ENCODE data around the gene FIGLA. TPM values are rescaled to one million over a fixed set of nuclear protein-coding genes. Genes with fewer than 3 reads are reported as not detected.

Gene FIGLA, protein sequence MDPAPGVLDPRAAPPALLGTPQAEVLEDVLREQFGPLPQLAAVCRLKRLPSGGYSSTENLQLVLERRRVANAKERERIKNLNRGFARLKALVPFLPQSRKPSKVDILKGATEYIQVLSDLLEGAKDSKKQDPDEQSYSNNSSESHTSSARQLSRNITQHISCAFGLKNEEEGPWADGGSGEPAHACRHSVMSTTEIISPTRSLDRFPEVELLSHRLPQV
- not detected for polyA plus RNA-seq (ENCODE audit: insufficient read length in 3 of 3)
- long read RNA-seq, donor 1: 0 reads
- long read RNA-seq, donor 2: 0 reads
- long read RNA-seq, donor 3: 0 reads
- long read RNA-seq, donor 4: 0 reads
- long read RNA-seq, donor 5: 0 reads
- long read RNA-seq, donor 6: 0 reads
- long read RNA-seq, donor 7: 0 reads
- long read RNA-seq, donor 8: 0 reads
- long read RNA-seq, donor 9: 0 reads
- long read RNA-seq, donor 10: 0 reads
- long read RNA-seq, donor 11: 0 reads
- long read RNA-seq, donor 12: 0 reads
- long read RNA-seq, donor 13: 0 reads
- long read RNA-seq, donor 14: 0 reads
- long read RNA-seq, donor 15: 0 reads
- long read RNA-seq, donor 16: 0 reads

DNA sequence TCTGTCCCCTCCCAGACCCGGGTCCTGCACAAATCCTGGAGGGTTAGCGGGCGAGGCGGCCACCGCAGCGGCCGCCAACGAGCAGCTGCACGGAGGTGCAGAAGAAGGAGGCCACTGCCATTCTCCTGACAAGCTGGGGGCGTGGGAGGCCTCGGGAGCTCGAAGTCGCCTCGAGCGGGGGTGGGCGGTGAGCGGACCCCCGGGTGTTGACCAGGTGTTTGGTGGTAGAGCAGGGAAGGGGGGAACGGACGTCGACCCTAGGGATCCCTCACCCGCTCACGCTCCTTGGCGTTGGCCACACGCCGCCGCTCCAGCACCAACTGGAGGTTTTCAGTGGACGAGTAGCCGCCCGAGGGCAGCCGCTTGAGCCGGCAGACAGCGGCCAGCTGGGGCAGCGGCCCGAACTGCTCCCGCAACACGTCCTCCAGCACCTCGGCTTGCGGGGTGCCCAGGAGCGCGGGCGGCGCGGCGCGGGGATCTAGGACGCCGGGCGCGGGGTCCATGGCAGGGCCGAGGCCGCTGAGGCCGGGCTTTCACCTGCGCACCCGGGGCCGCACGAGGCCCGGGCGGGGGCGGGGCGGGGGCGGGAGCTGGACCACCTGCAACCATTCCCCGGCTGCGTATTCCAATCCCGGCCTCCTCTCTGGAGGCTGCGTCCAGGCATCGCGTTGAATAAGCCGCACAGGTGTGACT is at the start of gene FIGLA:
FIGLA (minus strand) TSS at position 508 of the 693 bp plus-strand sequence; CDS start at position 503, 5 bp downstream.
- DNase-seq (ENCODE audit: extremely low read depth in 1 of 11, low read depth in 9 of 11, low spot score in 4 of 11): no peak

DNA sequence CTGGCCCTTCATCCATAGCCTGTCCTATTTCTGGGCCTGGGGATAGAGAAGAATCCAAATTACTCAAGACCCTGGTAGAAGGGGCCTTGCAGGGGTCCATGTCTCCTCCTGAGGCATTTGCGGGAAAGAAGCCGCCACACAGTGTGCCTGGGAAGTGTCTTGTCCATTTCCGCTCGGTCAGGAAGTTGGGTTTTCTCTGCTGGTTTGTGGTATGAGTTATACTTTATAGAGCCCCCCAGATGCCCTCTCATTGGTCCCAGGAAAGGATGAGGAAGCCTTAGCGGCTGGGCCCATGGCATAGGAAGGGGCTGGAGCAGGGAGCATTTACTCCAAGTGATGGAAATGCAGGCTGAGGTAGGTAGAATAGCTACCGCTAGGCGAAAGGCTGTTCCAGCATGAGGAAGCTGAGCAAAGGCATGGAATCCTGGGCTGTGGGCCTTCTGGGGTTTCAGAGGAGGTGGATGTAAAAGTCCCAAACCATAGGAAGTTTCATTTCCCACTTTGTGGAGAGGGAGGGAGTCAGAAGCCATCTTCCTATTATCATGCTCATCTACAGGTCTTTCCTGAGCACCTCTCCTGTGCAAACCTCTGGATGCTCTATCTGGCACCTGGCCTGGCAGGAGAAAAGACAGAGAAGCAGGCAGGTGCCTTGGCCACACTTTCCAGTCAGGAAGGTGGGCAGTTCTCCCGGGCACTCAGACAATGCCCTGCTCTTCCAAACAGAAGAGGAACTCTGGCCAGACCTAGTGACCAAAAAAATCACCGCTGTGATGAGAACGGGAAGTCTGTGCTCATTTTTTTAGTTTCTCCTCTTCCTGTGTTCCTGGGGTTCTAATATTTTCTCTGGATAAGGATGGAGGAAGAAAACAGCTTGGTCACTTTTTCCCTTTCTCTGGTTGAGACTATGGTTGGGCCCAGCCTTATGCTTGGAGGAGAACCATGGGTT is 47.8 kb upstream of the FIGLA start:
- no peak for DNase-seq (ENCODE audit: extremely low read depth in 1 of 11, low read depth in 9 of 11, low spot score in 4 of 11)

DNA sequence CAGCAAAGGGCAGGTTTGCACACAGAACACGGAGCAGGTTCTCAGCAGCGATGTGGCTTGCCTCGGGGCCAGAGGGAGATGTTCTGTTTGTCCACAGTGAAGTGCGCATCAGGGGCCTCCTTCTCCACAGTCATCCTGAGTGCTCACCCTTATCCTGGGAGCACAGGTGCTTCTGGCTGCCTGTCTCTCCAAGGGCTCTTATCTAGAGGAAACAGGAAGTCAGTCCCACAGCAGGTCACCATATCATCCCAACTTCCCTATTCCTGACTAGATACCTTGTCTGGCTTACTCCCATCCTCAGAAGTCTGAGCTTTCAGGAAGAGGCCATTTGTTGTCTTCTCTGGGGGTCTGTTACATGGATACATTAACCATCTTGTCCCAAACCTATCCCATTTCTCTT is 45.2 kb upstream of the FIGLA start, which contains the start of gene CD207:
CD207 (minus strand) TSS at position 174 of the 400 bp plus-strand sequence; CDS start at position 134, 40 bp downstream.
- no peak for DNase-seq (ENCODE audit: extremely low read depth in 1 of 11, low read depth in 9 of 11, low spot score in 4 of 11)

DNA sequence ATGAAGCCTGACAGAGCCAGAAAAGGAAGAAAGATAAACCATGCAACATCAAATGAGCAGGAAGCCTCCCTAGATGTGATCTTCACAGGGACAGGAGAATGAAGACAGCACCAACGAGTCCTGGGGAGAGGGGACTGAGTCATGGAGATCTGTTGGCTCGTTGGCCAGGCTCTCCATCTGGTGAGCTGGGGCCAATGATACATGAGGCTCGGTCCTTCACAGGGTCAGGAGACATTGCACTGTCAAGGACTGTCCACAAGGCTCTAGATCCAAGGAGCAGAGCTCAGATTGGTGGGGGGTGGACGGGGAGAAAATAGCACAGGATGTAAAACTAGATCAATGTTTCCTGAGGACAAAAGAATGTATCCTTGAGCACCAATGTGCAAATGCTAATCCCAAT is 44.4 kb upstream of the FIGLA start:
- DNase-seq (ENCODE audit: extremely low read depth in 1 of 11, low read depth in 9 of 11, low spot score in 4 of 11): no peak

DNA sequence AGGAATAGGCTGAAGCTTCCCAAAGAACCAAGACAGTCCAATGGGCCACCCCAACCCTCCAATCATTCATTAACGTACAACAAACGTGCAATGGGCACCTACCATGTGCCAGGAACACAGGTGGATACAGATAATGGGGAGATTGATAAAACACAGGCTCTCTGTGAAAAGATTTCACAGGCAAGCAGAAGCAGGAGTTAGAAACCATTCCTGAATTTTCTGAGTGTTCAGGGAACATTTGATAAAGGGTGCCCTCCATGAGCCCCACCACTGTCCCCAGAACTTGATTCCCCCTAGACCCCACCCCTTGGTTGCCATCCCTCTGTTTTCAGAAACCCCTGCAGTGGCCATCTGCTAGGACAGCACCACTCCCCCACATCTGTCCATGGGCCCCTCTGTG is 43.7 kb upstream of the FIGLA start:
- DNase-seq (ENCODE audit: extremely low read depth in 1 of 11, low read depth in 9 of 11, low spot score in 4 of 11): no peak

DNA sequence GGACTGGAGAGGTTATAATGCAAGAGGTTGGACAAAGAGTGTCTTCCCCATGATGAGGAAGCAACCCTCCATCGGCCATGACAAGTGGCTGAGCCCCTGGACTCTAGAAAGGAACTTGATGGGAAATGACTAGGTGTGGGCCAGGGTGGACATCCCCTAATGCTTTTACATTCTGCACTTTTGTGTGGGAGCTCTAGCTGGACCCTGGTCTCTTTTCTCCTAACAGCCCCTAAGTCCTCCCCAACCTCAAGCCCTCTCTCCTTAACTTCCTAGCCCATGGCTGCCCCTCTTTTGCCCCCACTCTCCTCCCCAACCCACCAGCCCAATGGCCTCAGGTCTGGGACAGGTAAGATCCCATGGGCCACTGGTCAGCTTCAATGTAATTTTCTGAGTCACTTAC is 42.8 kb upstream of the FIGLA start:
- DNase-seq (ENCODE audit: extremely low read depth in 1 of 11, low read depth in 9 of 11, low spot score in 4 of 11): no peak

DNA sequence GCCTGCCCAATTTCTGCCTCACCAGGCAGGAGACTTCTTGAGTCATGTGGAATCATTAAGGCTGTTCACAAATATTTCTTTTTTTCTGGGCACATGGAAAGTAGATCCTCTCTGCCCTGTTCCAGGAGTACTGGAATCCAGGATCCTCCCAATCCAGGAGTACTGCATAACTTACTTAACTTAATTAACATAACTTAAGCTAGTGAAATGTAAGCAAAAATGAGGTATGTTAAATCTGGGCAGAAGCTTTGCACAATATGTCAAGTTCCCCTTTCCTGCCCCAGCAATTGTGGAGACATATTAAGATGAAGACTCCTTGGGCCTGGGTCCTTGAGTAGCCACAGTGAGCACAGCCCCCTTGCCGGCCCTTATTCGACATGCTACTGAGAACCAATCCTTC is 41.9 kb upstream of the FIGLA start:
- no peak for DNase-seq (ENCODE audit: extremely low read depth in 1 of 11, low read depth in 9 of 11, low spot score in 4 of 11)

DNA sequence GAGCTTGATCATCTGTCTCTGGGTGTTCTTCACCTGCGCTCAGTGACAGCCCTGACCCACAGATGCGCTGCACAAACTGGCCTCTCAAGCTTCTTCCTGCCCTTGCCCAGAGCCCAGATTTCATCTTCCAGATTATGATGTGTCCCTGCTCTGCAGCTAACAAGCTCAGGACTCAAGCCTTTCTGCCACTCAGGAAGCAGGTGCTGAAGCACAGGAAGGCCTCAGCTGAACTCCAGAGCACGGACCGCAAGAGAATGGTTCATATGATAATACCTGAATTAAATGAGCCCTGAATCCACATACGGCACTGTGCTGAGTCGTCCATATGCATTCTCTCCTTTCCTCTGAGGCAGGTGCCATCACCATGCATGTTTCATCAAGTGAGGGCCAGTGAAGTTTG is 41.4 kb upstream of the FIGLA start:
- DNase-seq (ENCODE audit: extremely low read depth in 1 of 11, low read depth in 9 of 11, low spot score in 4 of 11): no peak

DNA sequence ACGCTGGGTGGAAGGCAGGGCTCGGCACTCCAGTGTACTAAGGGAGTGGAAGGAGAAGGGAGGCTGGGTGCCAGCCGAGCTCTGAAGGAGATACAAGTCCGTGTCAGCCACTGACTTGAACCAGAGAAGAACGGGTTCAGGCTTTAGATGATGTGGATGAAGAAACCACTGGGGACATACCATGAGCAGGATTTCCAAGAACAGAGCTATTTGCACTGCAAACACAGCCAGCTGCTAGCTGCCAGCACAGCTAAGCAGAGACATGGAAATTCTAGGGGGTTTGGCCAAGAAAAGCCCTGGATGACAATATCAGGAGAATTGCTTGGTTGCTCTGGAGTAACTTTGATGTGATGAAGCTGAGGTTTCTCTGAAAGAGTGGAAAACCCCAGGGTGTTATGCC is 39.9 kb upstream of the FIGLA start:
- DNase-seq (ENCODE audit: extremely low read depth in 1 of 11, low read depth in 9 of 11, low spot score in 4 of 11): no peak

DNA sequence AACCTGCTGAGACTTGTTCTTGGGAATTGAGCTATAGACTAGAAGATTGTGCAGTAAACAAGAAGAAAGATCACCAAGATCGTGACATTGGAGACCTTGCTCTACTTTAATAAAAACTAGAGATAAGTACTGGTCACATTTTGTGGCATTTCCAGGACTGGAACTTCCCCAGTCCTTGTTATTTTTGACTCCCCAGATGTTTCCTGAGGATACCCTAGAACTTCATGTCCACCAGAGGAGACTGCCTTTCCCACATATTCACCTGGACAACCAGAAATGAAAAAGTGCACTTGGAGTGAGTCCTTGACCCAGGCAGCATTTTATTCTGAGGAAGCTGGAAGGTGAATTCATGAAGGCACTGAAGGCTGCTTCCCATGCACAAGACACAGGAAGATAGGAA is 39.5 kb upstream of the FIGLA start:
- DNase-seq (ENCODE audit: extremely low read depth in 1 of 11, low read depth in 9 of 11, low spot score in 4 of 11): no peak

DNA sequence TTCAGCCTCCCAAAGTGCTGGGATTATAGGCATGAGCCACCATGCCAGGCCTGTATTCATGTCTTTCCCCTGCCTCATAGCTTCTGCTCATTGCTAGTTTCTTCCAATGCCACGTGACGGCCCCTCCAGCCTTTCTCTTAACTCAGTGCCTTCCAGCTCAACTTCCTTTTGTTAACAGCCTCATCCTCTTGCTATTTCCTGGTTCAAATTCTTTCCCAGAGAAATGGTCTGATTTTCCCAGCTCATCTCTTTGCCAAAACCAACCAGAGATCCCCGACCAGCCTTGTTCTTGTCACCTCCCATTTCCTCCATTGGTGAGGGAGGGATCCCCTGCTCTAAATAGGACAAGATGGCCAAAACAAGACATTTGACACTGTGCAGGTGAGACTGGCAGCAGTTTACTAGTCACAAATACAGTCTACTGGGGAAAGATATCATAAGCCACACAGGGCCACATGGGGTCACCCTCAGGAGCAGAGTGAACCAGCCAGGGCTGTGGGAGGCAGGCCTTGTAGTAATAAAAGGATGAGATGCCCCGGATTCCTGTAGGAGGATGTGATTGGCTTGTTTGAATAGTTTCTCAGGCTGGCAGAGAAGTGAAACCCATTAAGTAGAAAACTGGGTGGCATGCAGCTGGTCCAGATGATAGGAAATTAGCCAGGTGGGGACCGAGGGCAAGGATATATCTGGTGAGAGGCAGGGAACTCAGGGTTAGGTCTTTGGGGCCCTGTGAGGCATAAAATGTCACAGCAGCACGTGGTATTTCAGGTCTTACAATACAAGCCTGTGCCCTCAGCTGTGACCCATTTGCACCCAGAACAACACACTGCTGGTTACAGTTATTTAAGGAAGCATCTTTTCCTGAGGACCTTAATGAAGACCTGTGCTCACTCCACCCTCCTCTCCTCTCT is 38.7 kb upstream of the FIGLA start:
- no peak for DNase-seq (ENCODE audit: extremely low read depth in 1 of 11, low read depth in 9 of 11, low spot score in 4 of 11)

DNA sequence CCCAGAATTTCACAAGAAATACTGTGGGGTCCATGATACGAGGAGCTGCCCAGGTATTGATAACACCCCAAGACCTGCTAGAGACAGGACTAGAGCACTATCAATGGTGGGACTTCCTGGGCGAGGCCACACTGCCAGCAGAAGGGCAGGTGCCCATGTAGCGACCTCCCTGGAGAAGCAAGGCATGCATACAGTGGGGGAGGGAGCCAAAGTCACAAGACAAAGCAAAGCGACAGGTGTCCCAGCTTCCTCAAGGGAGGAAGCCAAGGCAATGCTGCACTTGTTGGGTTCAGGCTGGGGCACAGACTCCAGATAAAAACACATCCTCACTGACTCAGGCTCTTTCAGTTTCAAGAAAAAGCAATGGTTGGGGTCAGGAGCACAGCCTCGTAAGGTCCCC is 37.7 kb upstream of the FIGLA start:
- DNase-seq (ENCODE audit: extremely low read depth in 1 of 11, low read depth in 9 of 11, low spot score in 4 of 11): no peak

DNA sequence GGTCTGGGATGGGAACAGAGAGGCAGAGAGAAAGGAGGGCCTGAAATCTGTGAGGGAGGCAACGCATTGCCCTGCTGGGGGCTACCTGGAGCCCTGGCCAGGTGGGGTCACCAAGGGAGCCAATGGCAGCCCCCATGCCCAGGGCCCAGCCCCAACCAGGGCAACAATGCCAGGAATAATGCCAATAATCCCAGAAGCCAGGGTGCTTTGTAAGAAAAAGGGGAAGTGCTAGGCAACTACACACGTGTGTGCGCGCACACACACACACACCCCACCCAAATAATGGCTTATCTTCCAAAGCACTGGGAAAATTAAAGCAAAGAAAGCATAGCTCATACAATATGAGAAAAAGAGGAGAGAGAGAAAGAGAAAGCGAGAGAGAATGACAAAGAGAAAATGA is 36.9 kb upstream of the FIGLA start:
- no peak for DNase-seq (ENCODE audit: extremely low read depth in 1 of 11, low read depth in 9 of 11, low spot score in 4 of 11)

DNA sequence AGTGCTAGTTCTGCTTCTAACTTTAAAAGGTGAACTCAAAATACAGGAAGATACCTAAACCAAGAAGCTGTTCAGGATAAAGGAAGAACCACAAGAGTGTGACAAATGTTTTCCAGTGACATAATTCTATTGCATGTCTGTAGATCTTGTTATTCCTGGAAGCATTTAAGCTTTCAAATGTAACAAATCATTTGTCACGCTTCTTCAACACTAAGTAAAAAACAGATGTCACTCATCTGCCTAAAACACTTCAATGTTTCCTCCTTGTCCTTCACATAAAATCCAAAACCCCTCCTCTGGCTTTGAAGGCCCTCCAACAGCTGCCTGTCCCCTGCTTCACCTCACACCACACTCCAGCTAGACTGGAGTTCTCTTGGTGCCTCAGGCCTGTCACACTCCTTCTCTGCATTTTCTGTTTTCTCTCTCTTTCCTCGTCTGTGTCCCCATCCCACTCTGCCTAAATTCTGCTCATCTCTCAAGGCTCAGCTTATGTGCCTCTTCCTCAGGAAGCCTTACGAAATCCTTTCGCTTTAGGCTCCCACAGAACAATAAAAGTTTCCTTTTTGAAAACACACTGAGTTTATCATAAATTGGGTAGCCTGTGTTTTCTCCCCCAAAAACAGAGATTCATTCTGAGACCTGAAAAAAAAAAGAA is 36.4 kb upstream of the FIGLA start:
- DNase-seq (ENCODE audit: extremely low read depth in 1 of 11, low read depth in 9 of 11, low spot score in 4 of 11): no peak

DNA sequence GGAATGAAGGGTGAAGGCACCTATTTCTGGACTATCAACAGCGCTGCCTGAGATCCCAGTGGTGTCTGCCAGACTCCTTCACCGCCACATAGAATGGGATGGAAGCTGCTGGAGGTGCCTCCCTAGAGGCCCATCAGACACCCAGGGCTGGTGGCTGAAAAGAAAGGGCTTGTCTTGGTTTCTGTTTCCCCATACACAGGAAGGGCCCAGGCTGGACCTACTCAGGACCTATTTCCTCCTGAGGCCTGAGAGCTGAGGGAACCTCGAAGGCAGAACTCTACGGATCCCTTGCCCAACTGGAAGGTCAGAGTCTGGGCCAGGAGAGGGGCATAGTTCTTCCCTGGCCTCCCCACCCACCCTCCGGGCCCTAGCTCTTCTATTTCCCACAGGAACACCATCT is 32.8 kb upstream of the FIGLA start:
- DNase-seq (ENCODE audit: extremely low read depth in 1 of 11, low read depth in 9 of 11, low spot score in 4 of 11): no peak

DNA sequence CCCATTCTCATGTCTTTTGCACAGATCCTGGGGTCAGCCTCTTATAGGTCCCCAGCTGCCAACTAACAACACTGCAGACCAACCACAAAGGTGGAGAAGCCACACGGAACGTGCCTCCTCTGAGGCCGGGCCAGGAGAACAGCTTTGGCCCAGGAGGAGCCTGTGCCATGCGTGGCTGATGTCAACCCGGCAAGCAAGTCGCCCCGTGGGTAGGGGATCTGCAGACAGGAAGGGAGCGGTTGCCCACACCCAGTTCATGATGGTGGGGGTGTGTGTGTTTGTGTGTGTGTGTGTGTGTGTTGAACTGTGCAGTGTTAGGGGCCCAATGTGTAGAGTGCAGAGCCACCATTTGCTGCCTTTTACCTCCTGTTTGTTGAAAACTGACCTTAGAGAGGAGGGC is 32.4 kb upstream of the FIGLA start:
- DNase-seq (ENCODE audit: extremely low read depth in 1 of 11, low read depth in 9 of 11, low spot score in 4 of 11): no peak

DNA sequence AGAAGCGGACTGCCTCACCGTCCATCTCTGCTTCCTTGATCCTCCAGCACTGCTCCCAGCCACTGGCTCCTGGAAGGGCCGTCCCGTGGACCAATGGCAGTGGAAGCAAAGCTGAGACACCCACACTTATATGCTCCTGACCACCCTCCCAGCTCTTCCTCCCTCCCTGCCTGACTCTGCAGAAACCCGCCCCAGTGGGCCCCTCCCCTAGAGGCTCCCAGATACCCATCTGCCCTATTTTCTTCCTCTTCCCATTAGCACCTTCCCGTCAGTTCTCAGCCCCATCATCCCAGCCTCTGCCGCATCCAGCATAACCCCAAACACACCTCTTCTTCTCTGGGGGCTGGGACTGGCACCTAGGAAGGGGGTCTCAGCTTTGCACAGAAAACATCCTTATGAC is 30.1 kb upstream of the FIGLA start, which contains the start of gene CLEC4F:
CLEC4F (minus strand) TSS at position 101 of the 400 bp plus-strand sequence; CDS start at position 25, 76 bp downstream.
- no peak for DNase-seq (ENCODE audit: extremely low read depth in 1 of 11, low read depth in 9 of 11, low spot score in 4 of 11)
